ENCODE measurements around the gene MAGI3.

The MAGI3 gene

GRCh38 chr1:113389953-113390834, at the start of gene MAGI3:
MAGI3 (plus strand) TSS chr1:113390515; CDS start chr1:113391034, 519 bp downstream.
- peak; percentile 75 for DNase-seq

GRCh38 chr1:113353580-113353979, 36.7 kb upstream of the MAGI3 start:
- no peak for DNase-seq

DNA sequence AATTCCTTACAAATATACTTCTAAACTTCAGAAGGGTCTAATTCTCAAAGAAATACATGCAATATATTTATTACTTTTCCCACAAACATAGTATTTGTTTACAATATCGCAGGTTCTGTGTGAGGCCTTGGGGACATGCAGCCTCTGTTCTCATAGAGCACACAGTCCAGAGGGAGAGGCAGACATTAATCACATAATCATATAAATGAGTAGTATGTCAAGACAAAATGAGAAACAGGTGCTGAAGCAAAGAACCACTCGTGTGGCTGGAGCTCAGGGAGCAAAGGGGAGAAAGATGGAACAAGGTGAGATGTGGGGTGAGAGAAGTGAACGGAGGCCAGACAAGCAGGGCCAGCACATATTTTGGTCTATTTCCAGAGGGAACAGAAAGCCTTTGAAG, 26.4 kb upstream of the MAGI3 start:
- no peak for DNase-seq

- DNase-seq: no peak
Observed at GRCh38 chr1:113369040-113369439, 21.3 kb upstream of the MAGI3 start.

DNA sequence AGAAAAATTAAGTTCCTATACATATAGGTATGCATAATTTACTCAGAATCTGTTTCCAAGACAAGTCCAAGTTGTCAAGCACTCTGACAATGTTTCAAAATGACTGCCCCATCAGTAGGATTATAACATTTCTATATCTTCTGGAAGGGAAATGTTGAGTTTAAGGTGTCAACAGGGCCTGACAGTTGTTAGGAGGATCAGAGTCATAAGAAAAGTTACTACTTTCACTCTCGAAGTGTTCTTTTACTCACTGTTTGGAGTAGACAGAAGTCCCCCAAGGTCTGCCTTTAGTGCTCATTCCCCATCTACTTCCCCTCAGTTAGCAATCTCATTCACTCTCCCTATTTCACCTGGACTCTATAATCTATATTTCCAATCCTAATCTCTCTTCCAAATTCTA, 20.6 kb upstream of the MAGI3 start:
- no peak for DNase-seq

GRCh38 chr1:113370868-113371267, 19.4 kb upstream of the MAGI3 start:
- no peak for DNase-seq

GRCh38 chr1:113372546-113372945, 17.8 kb upstream of the MAGI3 start:
- DNase-seq: no peak

DNA sequence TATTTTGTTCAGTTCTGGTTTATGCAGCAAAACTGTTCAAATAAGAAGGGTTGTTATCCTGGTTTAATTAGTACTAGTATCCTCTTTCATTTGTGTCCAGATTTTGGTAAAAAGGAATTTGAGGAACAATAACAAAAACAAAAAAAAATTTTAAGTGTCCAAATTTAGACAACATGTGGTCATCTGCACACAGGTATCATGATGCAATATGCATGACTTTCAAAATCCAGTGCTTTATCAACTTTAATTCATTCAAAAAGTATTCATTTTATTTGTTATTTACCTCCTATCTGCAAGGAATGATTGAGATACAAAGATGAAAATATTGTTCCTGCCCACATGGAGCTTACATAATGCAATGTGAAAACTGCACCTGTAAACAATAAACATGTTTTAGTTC, 16.7 kb upstream of the MAGI3 start:
- no peak for DNase-seq

- DNase-seq: no peak
Observed at GRCh38 chr1:113375878-113376277, 14.4 kb upstream of the MAGI3 start.

DNA sequence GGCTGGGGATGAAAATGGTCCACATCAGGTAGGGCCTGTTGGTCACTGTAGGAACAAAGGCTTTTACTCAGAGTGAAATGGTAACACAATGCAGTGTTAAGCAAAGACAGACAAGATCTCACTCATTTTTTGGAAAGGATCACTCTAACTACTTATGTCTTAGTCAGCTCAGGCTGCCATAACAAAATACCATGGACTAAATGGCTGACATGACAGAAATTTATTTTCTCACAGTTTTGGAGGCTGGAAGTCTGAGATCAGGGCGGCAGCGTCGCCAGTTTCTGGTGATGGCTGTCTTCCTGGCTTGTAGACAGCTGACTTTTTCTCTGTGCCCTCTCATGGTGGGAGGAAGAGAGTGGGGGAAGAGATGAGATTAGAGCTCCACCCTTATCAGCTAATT, 10.2 kb upstream of the MAGI3 start:
- DNase-seq: no peak

GRCh38 chr1:113388017-113388620, 2.2 kb upstream of the MAGI3 start:
- DNase-seq: no peak

DNA sequence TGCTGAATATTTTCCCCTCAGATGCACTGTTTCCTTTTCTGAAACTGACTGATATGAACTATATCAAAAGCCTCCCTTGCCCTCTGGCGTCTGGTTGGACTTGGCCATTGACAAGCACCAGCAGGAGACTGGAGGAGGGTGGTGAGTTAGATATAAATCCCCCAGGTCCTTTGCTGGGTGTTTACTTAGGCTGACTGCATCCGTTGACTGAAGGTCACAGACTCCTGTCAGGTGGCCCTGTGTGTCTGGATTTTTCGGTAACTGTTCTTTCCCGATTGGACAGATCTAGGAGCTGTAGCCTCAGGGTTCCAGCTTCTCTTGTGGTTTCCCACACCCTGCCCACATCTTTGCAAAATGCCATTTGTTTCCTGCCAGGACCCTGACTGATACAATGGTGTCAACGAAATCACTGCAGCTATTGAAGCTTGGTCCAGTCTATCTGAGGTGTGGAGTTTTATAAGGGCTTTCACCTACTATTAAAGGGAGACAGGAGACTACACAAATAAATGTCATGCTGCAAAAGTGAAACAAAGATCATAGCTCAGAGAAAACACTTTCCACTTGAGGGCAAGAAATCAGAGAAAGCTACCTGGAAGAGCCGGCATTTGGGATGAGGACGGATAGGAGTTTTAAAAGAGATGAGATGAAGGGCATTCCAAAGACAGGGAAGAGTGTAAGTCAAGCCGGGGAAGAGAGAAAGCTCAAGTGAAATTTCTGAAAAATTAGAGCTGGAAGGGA, 1.5 kb upstream of the MAGI3 start:
- no peak for DNase-seq

- no peak for DNase-seq
Observed at GRCh38 chr1:113389359-113389952, 859 bp upstream of the MAGI3 start.

GRCh38 chr1:113390871-113391648, 745 bp downstream of the MAGI3 start:
- no peak for DNase-seq

- no peak for DNase-seq
Observed at GRCh38 chr1:113391649-113392271, 1.4 kb downstream of the MAGI3 start.

- no peak for DNase-seq
Observed at GRCh38 chr1:113392541-113393128, 2.3 kb downstream of the MAGI3 start.

GRCh38 chr1:113394043-113394862, 3.9 kb downstream of the MAGI3 start:
- no peak for DNase-seq

DNA sequence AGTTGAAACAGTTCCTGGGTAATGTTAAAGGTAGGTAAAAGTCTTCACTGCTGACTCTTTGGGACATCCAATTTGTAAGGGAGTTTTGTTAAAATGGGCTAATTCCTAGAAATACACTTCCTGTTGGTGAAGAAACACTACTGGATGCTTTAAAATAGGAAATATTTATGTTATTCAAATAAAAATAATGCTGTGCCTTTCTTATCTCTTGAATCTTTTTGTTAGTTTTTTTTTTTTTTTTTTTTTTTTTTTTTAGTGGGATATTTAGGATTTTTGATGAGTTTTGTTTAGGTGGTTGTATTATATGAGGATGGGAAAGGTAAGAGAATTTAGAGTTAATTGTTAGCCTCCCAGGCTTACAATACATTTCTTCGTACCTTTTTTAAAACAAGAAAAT, 4.5 kb downstream of the MAGI3 start:
- DNase-seq: no peak

DNA sequence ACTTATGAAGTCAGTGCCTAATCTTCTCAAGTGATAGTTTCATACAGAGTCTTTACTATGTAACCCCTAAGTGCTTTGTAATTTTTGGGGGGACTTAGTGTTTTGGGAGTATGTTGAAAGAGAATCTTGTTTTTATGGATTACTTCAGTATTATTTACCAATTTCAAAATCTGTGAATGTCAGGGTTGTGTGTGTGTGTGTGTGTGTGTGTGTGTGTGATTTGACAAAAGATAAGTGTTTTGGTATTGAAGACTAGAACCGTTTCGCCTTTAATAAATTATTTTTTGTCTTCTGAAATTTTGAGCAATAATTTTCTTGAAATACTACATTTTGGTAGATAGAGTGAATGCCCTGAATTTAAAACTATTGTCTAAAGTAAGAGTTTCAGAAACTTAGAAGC, 5.8 kb downstream of the MAGI3 start:
- no peak for DNase-seq

- no peak for DNase-seq
Observed at GRCh38 chr1:113396585-113396984, 6.3 kb downstream of the MAGI3 start.

All from NCI-H524 treated with DMSO at 0.1 percent for 48 hours (cell line).